ENCODE results near the gene RXFP3.
"Not testable (repeated sequence)": the region's sequence is repeated elsewhere in the genome, so short reads cannot be mapped to it uniquely, and the experiment has no call there.

The RXFP3 gene

DNA sequence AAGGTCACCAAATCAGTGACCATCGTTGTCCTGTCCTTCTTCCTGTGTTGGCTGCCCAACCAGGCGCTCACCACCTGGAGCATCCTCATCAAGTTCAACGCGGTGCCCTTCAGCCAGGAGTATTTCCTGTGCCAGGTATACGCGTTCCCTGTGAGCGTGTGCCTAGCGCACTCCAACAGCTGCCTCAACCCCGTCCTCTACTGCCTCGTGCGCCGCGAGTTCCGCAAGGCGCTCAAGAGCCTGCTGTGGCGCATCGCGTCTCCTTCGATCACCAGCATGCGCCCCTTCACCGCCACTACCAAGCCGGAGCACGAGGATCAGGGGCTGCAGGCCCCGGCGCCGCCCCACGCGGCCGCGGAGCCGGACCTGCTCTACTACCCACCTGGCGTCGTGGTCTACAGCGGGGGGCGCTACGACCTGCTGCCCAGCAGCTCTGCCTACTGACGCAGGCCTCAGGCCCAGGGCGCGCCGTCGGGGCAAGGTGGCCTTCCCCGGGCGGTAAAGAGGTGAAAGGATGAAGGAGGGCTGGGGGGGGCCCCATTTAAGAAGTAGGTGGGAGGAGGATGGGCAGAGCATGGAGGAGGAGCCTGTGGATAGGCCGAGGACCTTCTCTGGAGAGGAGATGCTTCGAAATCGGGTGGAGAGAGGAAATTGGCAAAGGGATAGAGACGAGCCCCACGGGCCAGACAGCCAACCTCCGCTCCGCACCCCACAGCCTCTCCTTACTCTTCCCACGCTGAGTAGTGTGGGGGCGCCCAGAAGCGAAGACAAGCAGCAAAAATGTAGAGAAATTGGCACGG, 1.7 kb downstream of the RXFP3 start:
- H3K27me3 ChIP-seq (ENCODE audit: control insufficient read depth, insufficient read depth, low read length): peaks cover 69% of the 10 kb centered on the region
- peaks cover 12% of the 10 kb centered on the region for H3K4me1 ChIP-seq (ENCODE audit: control insufficient read depth, insufficient read depth, low read length)
- no peak overlapping the region for H3K4me3 ChIP-seq (ENCODE audit: low read length)
- H3K9ac ChIP-seq (ENCODE audit: low read depth, low read length): no peak overlapping the region
- no peaks in the 10 kb centered on the region for H3K9me3 ChIP-seq (replicated peaks; ENCODE audit: low read length)
- H3K4me2 ChIP-seq (ENCODE audit: low read length): no peak overlapping the region
- H3K36me3 ChIP-seq (ENCODE audit: insufficient read depth, low read length): no peaks in the 10 kb centered on the region

GRCh38 chr5:33938507-33938796, 2.3 kb downstream of the RXFP3 start:
- no peak overlapping the region for H3K4me3 ChIP-seq (ENCODE audit: low read length)
- peaks cover 12% of the 10 kb centered on the region for H3K4me1 ChIP-seq (ENCODE audit: control insufficient read depth, insufficient read depth, low read length)
- H3K4me2 ChIP-seq (ENCODE audit: low read length): no peak overlapping the region
- H3K27me3 ChIP-seq (ENCODE audit: control insufficient read depth, insufficient read depth, low read length): peaks cover 71% of the 10 kb centered on the region
- no peaks in the 10 kb centered on the region for H3K9me3 ChIP-seq (replicated peaks; ENCODE audit: low read length)
- H3K36me3 ChIP-seq (ENCODE audit: insufficient read depth, low read length): no peaks in the 10 kb centered on the region
- H3K9ac ChIP-seq (ENCODE audit: low read depth, low read length): no peak overlapping the region

DNA sequence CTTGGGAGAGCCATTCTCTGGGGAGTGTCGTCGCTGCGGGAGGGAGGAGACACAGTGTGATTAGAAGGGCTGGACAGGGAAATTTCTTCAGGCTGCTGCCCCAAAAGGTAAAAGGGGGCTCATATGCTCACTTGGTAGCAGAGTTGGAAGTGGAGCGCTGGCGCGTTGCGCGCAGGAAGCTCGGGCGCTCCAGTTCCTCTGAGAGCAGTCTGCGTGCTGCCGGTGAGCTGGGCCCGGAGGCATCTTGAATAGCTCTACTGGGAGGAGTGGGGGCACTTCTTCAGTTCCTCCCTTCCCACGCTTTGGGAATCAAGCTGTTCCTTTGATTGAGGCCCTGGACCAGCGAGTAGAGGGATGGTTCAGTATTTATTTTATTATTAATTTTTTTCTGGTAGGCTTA, 2.7 kb downstream of the RXFP3 start:
- H3K9me3 ChIP-seq (replicated peaks; ENCODE audit: low read length): no peaks in the 10 kb centered on the region
- H3K4me3 ChIP-seq (ENCODE audit: low read length): no peak overlapping the region
- H3K4me1 ChIP-seq (ENCODE audit: control insufficient read depth, insufficient read depth, low read length): peaks cover 10% of the 10 kb centered on the region
- peaks cover 71% of the 10 kb centered on the region for H3K27me3 ChIP-seq (ENCODE audit: control insufficient read depth, insufficient read depth, low read length)
- no peaks in the 10 kb centered on the region for H3K36me3 ChIP-seq (ENCODE audit: insufficient read depth, low read length)
- H3K4me2 ChIP-seq (ENCODE audit: low read length): no peak overlapping the region
- no peak overlapping the region for H3K9ac ChIP-seq (ENCODE audit: low read depth, low read length)

GRCh38 chr5:33939556-33940262, 3.5 kb downstream of the RXFP3 start:
- Histone ChIP-seq H3K9ac (ENCODE audit: low read depth, low read length) (no peak overlapping the region), H3K4me3 (ENCODE audit: low read length) (no peak overlapping the region), H3K27me3 (ENCODE audit: control insufficient read depth, insufficient read depth, low read length) (peaks cover 75% of the 10 kb centered on the region), H3K36me3 (ENCODE audit: insufficient read depth, low read length) (no peaks in the 10 kb centered on the region), H3K4me1 (ENCODE audit: control insufficient read depth, insufficient read depth, low read length) (peaks cover 3% of the 10 kb centered on the region), H3K9me3 (replicated peaks; ENCODE audit: low read length) (no peaks in the 10 kb centered on the region), H3K4me2 (ENCODE audit: low read length) (no peak overlapping the region)

DNA sequence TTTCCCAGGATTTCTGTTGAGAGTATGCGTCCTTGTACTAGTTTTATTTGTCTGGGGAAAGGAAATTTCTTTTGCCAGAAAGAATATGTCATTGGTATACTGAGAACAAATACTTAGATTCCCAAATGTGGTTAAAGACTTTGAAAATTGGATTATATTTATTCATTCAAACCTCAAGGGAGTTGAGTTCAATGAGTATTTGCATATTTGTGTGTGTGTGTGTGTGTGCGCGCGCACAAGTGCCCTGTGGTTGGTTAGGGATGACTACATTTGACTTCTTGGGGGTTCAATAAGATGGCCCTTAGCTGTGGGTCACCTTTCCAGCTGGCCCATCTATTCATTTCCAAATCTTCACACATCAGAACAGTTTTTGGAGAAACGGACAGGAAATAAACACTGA, 4.9 kb downstream of the RXFP3 start:
- no peak overlapping the region for H3K4me3 ChIP-seq (ENCODE audit: low read length)
- H3K9me3 ChIP-seq (replicated peaks; ENCODE audit: low read length): no peaks in the 10 kb centered on the region
- H3K4me1 ChIP-seq (ENCODE audit: control insufficient read depth, insufficient read depth, low read length): peaks cover 1% of the 10 kb centered on the region
- H3K4me2 ChIP-seq (ENCODE audit: low read length): no peak overlapping the region
- H3K9ac ChIP-seq (ENCODE audit: low read depth, low read length): no peak overlapping the region
- no peaks in the 10 kb centered on the region for H3K36me3 ChIP-seq (ENCODE audit: insufficient read depth, low read length)
- H3K27me3 ChIP-seq (ENCODE audit: control insufficient read depth, insufficient read depth, low read length): peaks cover 85% of the 10 kb centered on the region

- H3K9ac ChIP-seq (ENCODE audit: low read depth, low read length): no peak overlapping the region
- no peaks in the 10 kb centered on the region for H3K9me3 ChIP-seq (replicated peaks; ENCODE audit: low read length)
- H3K4me1 ChIP-seq (ENCODE audit: control insufficient read depth, insufficient read depth, low read length): no peaks in the 10 kb centered on the region
- no peak overlapping the region for H3K4me2 ChIP-seq (ENCODE audit: low read length)
- H3K4me3 ChIP-seq (ENCODE audit: low read length): no peak overlapping the region
- H3K27me3 ChIP-seq (ENCODE audit: control insufficient read depth, insufficient read depth, low read length): peaks cover 75% of the 10 kb centered on the region
- no peaks in the 10 kb centered on the region for H3K36me3 ChIP-seq (ENCODE audit: insufficient read depth, low read length)
Measured at GRCh38 chr5:33944543-33945132, 8.5 kb downstream of the RXFP3 start.

DNA sequence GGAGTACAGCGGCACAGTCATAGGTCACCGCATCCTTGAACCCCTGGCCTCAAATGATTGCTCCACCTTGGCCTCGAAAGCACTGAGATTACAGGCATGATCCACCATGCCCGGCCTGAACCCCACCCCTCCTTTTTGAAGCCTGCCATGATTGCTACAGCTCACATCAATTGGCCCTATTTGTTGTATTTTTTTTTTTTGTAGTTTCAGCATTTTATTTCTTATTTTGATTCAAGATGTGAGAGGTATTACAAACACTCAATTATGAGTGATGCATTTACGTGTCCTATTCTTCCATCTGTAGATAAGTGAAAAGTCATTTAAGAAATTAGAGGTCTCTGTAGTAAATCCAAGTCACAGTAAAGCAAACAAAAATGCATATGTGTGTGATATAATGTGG, 16.0 kb downstream of the RXFP3 start:
- not testable (repeated sequence) for H3K4me2 ChIP-seq (ENCODE audit: low read length); H3K4me3 ChIP-seq (ENCODE audit: low read length); H3K9me3 ChIP-seq (replicated peaks; ENCODE audit: low read length)

DNA sequence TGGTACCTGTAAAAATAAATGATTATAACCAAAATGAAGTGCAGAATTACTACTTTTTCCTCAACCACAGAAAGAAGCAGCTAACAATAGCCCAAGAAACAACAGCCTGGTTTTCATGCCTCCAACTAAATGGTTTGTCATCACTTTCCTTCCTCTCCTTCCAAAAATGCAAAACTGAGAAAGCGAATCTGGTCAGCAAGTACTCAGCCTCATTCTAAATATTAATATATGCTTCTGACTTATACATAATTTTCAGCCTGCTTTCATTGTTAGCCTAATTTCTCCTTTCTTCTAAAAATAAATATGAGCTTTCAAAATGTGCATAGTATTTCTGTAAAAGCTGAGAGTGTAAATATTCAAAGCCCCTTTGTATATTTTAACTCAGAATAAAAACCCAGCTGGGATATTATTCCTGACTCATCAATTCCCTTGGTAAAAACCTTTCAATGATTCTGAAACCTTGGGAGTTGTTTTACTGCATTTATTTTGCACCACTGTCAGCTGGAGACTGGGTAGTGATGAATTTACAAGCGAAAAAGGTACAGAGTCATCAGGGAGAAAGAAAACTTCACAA, 21.5 kb downstream of the RXFP3 start:
- Histone ChIP-seq H3K27me3 (ENCODE audit: control insufficient read depth, insufficient read depth, low read length) (peaks cover 38% of the 10 kb centered on the region), H3K9ac (ENCODE audit: low read depth, low read length) (no peak overlapping the region), H3K36me3 (ENCODE audit: insufficient read depth, low read length) (no peaks in the 10 kb centered on the region), H3K4me3 (ENCODE audit: low read length) (no peak overlapping the region), H3K4me1 (ENCODE audit: control insufficient read depth, insufficient read depth, low read length) (no peaks in the 10 kb centered on the region), H3K4me2 (ENCODE audit: low read length) (no peak overlapping the region), H3K9me3 (replicated peaks; ENCODE audit: low read length) (no peaks in the 10 kb centered on the region)

More for the DNA sequence above, 16.0 kb downstream of the RXFP3 start:
- not testable (repeated sequence) for H3K9ac ChIP-seq (ENCODE audit: low read depth, low read length); H3K36me3 ChIP-seq (ENCODE audit: insufficient read depth, low read length); H3K4me1 ChIP-seq (ENCODE audit: control insufficient read depth, insufficient read depth, low read length)
- H3K27me3 ChIP-seq (ENCODE audit: control insufficient read depth, insufficient read depth, low read length): peaks cover 29% of the 10 kb centered on the region

DNA sequence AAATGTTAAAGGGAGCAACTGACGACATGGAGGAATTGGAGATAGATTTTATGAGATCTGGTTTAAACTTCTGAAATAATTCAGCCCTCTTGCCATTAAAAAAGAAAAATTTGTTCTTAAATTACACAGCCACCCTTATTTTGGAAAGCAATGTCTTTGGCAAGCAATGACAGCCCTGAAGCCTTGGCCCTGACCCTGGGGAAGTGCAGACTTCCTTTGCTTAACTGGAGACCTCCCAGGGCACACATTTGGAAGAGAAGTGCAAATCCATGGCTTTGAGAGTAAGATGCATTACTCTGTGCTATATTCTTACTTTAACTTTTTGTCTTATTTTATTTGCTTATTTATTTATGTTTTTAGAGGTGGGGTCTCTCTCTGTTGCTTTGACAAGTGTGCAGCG, 22.0 kb downstream of the RXFP3 start:
- peaks cover 38% of the 10 kb centered on the region for H3K27me3 ChIP-seq (ENCODE audit: control insufficient read depth, insufficient read depth, low read length)
- no peaks in the 10 kb centered on the region for H3K36me3 ChIP-seq (ENCODE audit: insufficient read depth, low read length)
- no peaks in the 10 kb centered on the region for H3K4me1 ChIP-seq (ENCODE audit: control insufficient read depth, insufficient read depth, low read length)
- no peak overlapping the region for H3K4me2 ChIP-seq (ENCODE audit: low read length)
- H3K9ac ChIP-seq (ENCODE audit: low read depth, low read length): no peak overlapping the region
- no peaks in the 10 kb centered on the region for H3K9me3 ChIP-seq (replicated peaks; ENCODE audit: low read length)
- no peak overlapping the region for H3K4me3 ChIP-seq (ENCODE audit: low read length)

GRCh38 chr5:33964132-33964700, 28.0 kb downstream of the RXFP3 start:
- H3K9ac ChIP-seq (ENCODE audit: low read depth, low read length): no peak overlapping the region
- H3K4me3 ChIP-seq (ENCODE audit: low read length): no peak overlapping the region
- no peaks in the 10 kb centered on the region for H3K36me3 ChIP-seq (ENCODE audit: insufficient read depth, low read length)
- no peaks in the 10 kb centered on the region for H3K9me3 ChIP-seq (replicated peaks; ENCODE audit: low read length)
- H3K27me3 ChIP-seq (ENCODE audit: control insufficient read depth, insufficient read depth, low read length): peaks cover 25% of the 10 kb centered on the region
- H3K4me1 ChIP-seq (ENCODE audit: control insufficient read depth, insufficient read depth, low read length): no peaks in the 10 kb centered on the region
- H3K4me2 ChIP-seq (ENCODE audit: low read length): no peak overlapping the region

DNA sequence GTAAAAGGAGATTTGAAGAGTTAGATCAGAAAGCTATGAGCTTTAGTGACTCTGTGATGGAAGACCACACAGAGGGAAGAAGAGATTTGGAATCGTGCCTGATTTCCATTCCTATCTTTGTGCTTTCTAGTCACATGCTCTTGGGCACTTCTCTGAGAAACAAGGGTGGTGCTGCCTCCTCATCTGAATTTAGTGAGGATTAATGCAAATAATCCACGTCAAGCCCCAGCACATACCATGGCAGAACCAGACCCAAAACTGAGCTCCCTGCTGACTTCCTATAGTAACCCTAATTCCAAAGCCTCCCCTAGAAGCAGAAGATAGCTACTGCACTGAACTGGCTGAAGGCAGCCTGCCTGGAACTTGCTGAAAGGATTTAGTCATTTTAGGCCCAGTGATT, 30.6 kb downstream of the RXFP3 start:
- no peaks in the 10 kb centered on the region for H3K4me1 ChIP-seq (ENCODE audit: control insufficient read depth, insufficient read depth, low read length)
- H3K4me2 ChIP-seq (ENCODE audit: low read length): no peak overlapping the region
- no peak overlapping the region for H3K4me3 ChIP-seq (ENCODE audit: low read length)
- peaks cover 8% of the 10 kb centered on the region for H3K27me3 ChIP-seq (ENCODE audit: control insufficient read depth, insufficient read depth, low read length)
- no peak overlapping the region for H3K9ac ChIP-seq (ENCODE audit: low read depth, low read length)
- H3K9me3 ChIP-seq (replicated peaks; ENCODE audit: low read length): no peaks in the 10 kb centered on the region
- no peaks in the 10 kb centered on the region for H3K36me3 ChIP-seq (ENCODE audit: insufficient read depth, low read length)
